ENCODE results near the gene RPS6KA5.
"Not testable (repeated sequence)": the region's sequence is repeated elsewhere in the genome, so short reads cannot be mapped to it uniquely, and the experiment has no call there.

The RPS6KA5 gene

GRCh38 chr14:91036741-91037469, 23.5 kb downstream of the RPS6KA5 start:
- Histone ChIP-seq H3K4me3 (replicated peaks; ENCODE audit: insufficient read depth, low read length) (no peak overlapping the region), H3K27me3 (ENCODE audit: insufficient read depth, poor library complexity, severe bottlenecking) (no peaks in the 10 kb centered on the region), H3K27ac (replicated peaks) (no peak overlapping the region)
- no peak for DNase-seq (ENCODE audit: low read depth in 1 of 2, low spot score in 1 of 2)
- TF ChIP-seq SPI1 (IDR thresholded peaks at IDR 0.05; ENCODE audit: borderline replicate concordance, low read depth), result no peak
- TF ChIP-seq POLR2AphosphoS5 (IDR thresholded peaks at IDR 0.05; ENCODE audit: low read depth), result no peak
- no peak for TF ChIP-seq GABPA (IDR thresholded peaks at IDR 0.05; ENCODE audit: low read depth)
- no peak for TF ChIP-seq REST (IDR thresholded peaks at IDR 0.05; ENCODE audit: insufficient replicate concordance, low read depth)
- TF ChIP-seq CTCF (IDR thresholded peaks at IDR 0.05; ENCODE audit: insufficient read depth, low read length), result no peak

- Histone ChIP-seq H3K27me3 (ENCODE audit: insufficient read depth, poor library complexity, severe bottlenecking) (no peaks in the 10 kb centered on the region), H3K4me3 (replicated peaks; ENCODE audit: insufficient read depth, low read length) (no peak overlapping the region), H3K27ac (replicated peaks) (no peak overlapping the region)
- no peak for DNase-seq (ENCODE audit: low read depth in 1 of 2, low spot score in 1 of 2)
- TF ChIP-seq SPI1 (IDR thresholded peaks at IDR 0.05; ENCODE audit: borderline replicate concordance, low read depth) (no peak), POLR2AphosphoS5 (IDR thresholded peaks at IDR 0.05; ENCODE audit: low read depth) (no peak), CTCF (IDR thresholded peaks at IDR 0.05; ENCODE audit: insufficient read depth, low read length) (no peak), REST (IDR thresholded peaks at IDR 0.05; ENCODE audit: insufficient replicate concordance, low read depth) (no peak), GABPA (IDR thresholded peaks at IDR 0.05; ENCODE audit: low read depth) (no peak)
Observed at GRCh38 chr14:91035855-91036254, 24.6 kb downstream of the RPS6KA5 start.

- not testable (repeated sequence) for H3K27ac ChIP-seq (replicated peaks); DNase-seq (ENCODE audit: low read depth in 1 of 2, low spot score in 1 of 2); H3K4me3 ChIP-seq (replicated peaks; ENCODE audit: insufficient read depth, low read length); H3K27me3 ChIP-seq (ENCODE audit: insufficient read depth, poor library complexity, severe bottlenecking)
Observed at GRCh38 chr14:91034379-91034778, 26.1 kb downstream of the RPS6KA5 start.

- no peak for TF ChIP-seq GABPA (IDR thresholded peaks at IDR 0.05; ENCODE audit: low read depth)
- no peak for TF ChIP-seq REST (IDR thresholded peaks at IDR 0.05; ENCODE audit: insufficient replicate concordance, low read depth)
- TF ChIP-seq POLR2AphosphoS5 (IDR thresholded peaks at IDR 0.05; ENCODE audit: low read depth), result no peak
- TF ChIP-seq SPI1 (IDR thresholded peaks at IDR 0.05; ENCODE audit: borderline replicate concordance, low read depth), result no peak
- no peak for TF ChIP-seq CTCF (IDR thresholded peaks at IDR 0.05; ENCODE audit: insufficient read depth, low read length)
- no peaks in the 10 kb centered on the region for H3K27me3 ChIP-seq (ENCODE audit: insufficient read depth, poor library complexity, severe bottlenecking)
- peak; percentile 31 to 57 for DNase-seq (ENCODE audit: low read depth in 1 of 2, low spot score in 1 of 2)
- peak overlapping the region; percentile 70 for H3K27ac ChIP-seq (replicated peaks)
- H3K4me3 ChIP-seq (replicated peaks; ENCODE audit: insufficient read depth, low read length), result no peak overlapping the region
Observed at GRCh38 chr14:91032248-91032647, 28.2 kb downstream of the RPS6KA5 start.

Measured in HL-60 (cell line).